Endothelial cell of umbilical vein (primary cell): ENCODE results near the gene CS. TPM values are rescaled to one million over a fixed set of nuclear protein-coding genes. Genes with fewer than 3 reads are reported as not detected.

Experiments
- BruUV-seq: library from RNA; stranded (reverse); fragments of 400-500 nt; replicated peaks from 2 replicates; lab custom pipeline; 2021; lab: Mats Ljungman, UMichigan
- CTCF ChIA-PET: fragments of 300-600, 350-600 bp; sonication (Branson Sonifier 250); formaldehyde crosslinking; loops from one replicate; lab custom pipeline; 2021; ENCODE audit warnings: antibody characterized with exemption, inconsistent platforms; lab: Charles Lee
- POLR2A ChIA-PET: fragments of 300-600, 350-600 bp; sonication (Branson Sonifier 250); formaldehyde crosslinking; loops from one replicate; lab custom pipeline; 2021; ENCODE audit warnings: antibody characterized with exemption, inconsistent platforms; lab: Charles Lee
- DNase-seq: peaks from one replicate; pipeline ENCODE4 v3.0.0-alpha.2; 2011; ENCODE audit warnings: low read depth, low spot score
- FAIRE-seq: peaks from 2 replicates; lab custom pipeline; 2011; peaks lifted over from hg19 to GRCh38; lab: Jason Lieb, UNC
- H2AFZ ChIP-seq: 2 replicates; pipeline ENCODE4 v1.6.0; 2012; ENCODE audit warnings: low read depth, low read length, control low read depth, inconsistent platforms
- H3K27ac ChIP-seq: 2 replicates; pipeline ENCODE4 v1.5.1; 2011; ENCODE audit warnings: low read depth, mild to moderate bottlenecking, control low read depth, low read length, moderate library complexity; ENCODE audit not compliant: insufficient read depth
- H3K27me3 ChIP-seq, 2 experiments: 2 replicates each; pipeline versions ENCODE4 v1.6.0 to v1.6.1; 2011; ENCODE audit warnings: low read length in 2 of 2, mixed read lengths in 1 of 2; ENCODE audit not compliant: control insufficient read depth in 2 of 2, insufficient read depth in 2 of 2
- H3K36me3 ChIP-seq, 2 experiments: 2 replicates in 1 of 2; 3 replicates in 1 of 2; pipeline ENCODE4 v1.5.1; 2011; ENCODE audit warnings: low read length in 2 of 2, mild to moderate bottlenecking in 1 of 2, moderate library complexity in 1 of 2; ENCODE audit not compliant: control insufficient read depth in 2 of 2, insufficient read depth in 2 of 2; ENCODE audit errors: extremely low read depth in 1 of 2
- H3K4me1 ChIP-seq: 3 replicates; pipeline ENCODE4 v1.5.1; 2011; ENCODE audit warnings: mild to moderate bottlenecking, low read length; ENCODE audit not compliant: control insufficient read depth, insufficient read depth; ENCODE audit errors: extremely low read depth
- H3K4me2 ChIP-seq: 2 replicates; pipeline ENCODE4 v1.6.1; 2011; ENCODE audit warnings: low read length, control low read depth, mixed read lengths; ENCODE audit not compliant: insufficient read depth
- H3K4me3 ChIP-seq, 3 experiments: fragments of 200-600 bp in 1 of 3; sonication (generic), shearing (Covaris generic) in 1 of 3; replicated peaks in 1 of 3; 2 replicates each; pipeline ENCODE4 v1.5.1; 2011 to 2016; ENCODE audit warnings: control low read depth in 3 of 3, low read length in 3 of 3, mild to moderate bottlenecking in 2 of 3, inconsistent platforms in 1 of 3, low read depth in 1 of 3, moderate library complexity in 1 of 3; ENCODE audit not compliant: insufficient read depth in 1 of 3
- H3K79me2 ChIP-seq: 2 replicates; pipeline ENCODE4 v1.6.0; 2012; ENCODE audit warnings: low read length, inconsistent platforms; ENCODE audit not compliant: control insufficient read depth, insufficient read depth
- H3K9ac ChIP-seq: replicated peaks from 2 replicates; pipeline ENCODE3; 2011; ENCODE audit warnings: low read length, control low read depth; ENCODE audit not compliant: insufficient read depth; ENCODE audit errors: extremely low read depth
- H3K9me1 ChIP-seq: replicated peaks from 3 replicates; pipeline ENCODE4 v1.6.0; 2011; ENCODE audit warnings: mild to moderate bottlenecking, low read length; ENCODE audit not compliant: control insufficient read depth, insufficient read depth; ENCODE audit errors: extremely low read depth
- H3K9me3 ChIP-seq: replicated peaks from 2 replicates; pipeline ENCODE4 v1.5.1; 2012; ENCODE audit warnings: low read length, inconsistent platforms; ENCODE audit not compliant: control insufficient read depth, insufficient read depth
- H4K20me1 ChIP-seq: replicated peaks from 2 replicates; pipeline ENCODE3; 2011; ENCODE audit warnings: mild to moderate bottlenecking, low read length; ENCODE audit not compliant: control insufficient read depth, insufficient read depth; ENCODE audit errors: extremely low read depth
- EZH2 ChIP-seq: IDR thresholded peaks from 2 replicates; pipeline ENCODE4 v1.6.1; 2012; ENCODE audit warnings: borderline replicate concordance, low read depth, mild to moderate bottlenecking, moderate library complexity, low read length, inconsistent platforms; ENCODE audit not compliant: severe bottlenecking
- GATA2 ChIP-seq: IDR thresholded peaks from 2 replicates; pipeline ENCODE4 v1.7.0; 2011; ENCODE audit warnings: low read depth, mild to moderate bottlenecking, moderate library complexity, mixed read lengths, low read length; ENCODE audit not compliant: insufficient read length, insufficient read depth
- JUN ChIP-seq: IDR thresholded peaks from 2 replicates; pipeline ENCODE4 v1.6.1; 2011; ENCODE audit warnings: borderline replicate concordance, low read depth; ENCODE audit not compliant: insufficient read length, insufficient read depth
- MYC ChIP-seq: IDR thresholded peaks from one replicate; pipeline ENCODE4 v1.6.1; 2011; ENCODE audit warnings: mild to moderate bottlenecking, low read depth, low read length
- POLR2A ChIP-seq: IDR thresholded peaks from 2 replicates; pipeline ENCODE4 v1.6.1; 2012; ENCODE audit warnings: low read depth, mild to moderate bottlenecking, control low read depth, low read length
- POLR2AphosphoS5 ChIP-seq: IDR thresholded peaks from 2 replicates; pipeline ENCODE4 v1.6.1; 2012; ENCODE audit warnings: low read depth, mild to moderate bottlenecking, control low read depth, low read length, moderate library complexity; ENCODE audit not compliant: insufficient read depth
- dilution Hi-C: fragments of 300-500 bp; cut with MboI; formaldehyde crosslinking; loops from one replicate; pipeline ENCODE4 v1.15.0; 2019; ENCODE audit warnings: low sequenced_read_pairs; ENCODE audit not compliant: extremely low pct_ligation_motif_present
- intact Hi-C: fragments of 100-400 bp; cut with micrococcal nuclease; formaldehyde crosslinking; loops from one replicate; pipeline ENCODE4 v1.10.0; 2022
- polyA plus RNA-seq, 4 experiments: library from polyadenylated mRNA; depleted of rRNA in 3 of 4; stranded (reverse) in 3 of 4; unstranded in 1 of 4; fragments of >200 nt; gene quantifications; 2 replicates each; pipeline versions ENCODE4 v1.2.1 to v1.2.3, GENCODE V29; 2011 to 2012; ENCODE audit warnings: missing spikeins in 1 of 4
- total RNA-seq: library from RNA; stranded (reverse); gene quantifications from 2 replicates; pipeline ENCODE4 v1.2.3, GENCODE V29; 2021
- TF ChIP-seq, protein P1 (sequence below), 2 donors: IDR thresholded peaks; 1 replicate in 1 of 2; 2 replicates in 1 of 2; pipeline ENCODE4 v1.5.1; 2011; ENCODE audit warnings: low read length in 2 of 2, mild to moderate bottlenecking in 2 of 2, moderate library complexity in 2 of 2, control low read depth in 1 of 2, inconsistent platforms in 1 of 2, low read depth in 1 of 2; ENCODE audit not compliant: insufficient read depth in 1 of 2; ENCODE audit errors: extremely low read depth in 1 of 2

CS gene
- total and polyA plus RNA-seq, 2 donors (not counting 3 experiments of a cell fraction or from before 2014, with no cell fraction given) = 129 to 312 TPM

DNA sequence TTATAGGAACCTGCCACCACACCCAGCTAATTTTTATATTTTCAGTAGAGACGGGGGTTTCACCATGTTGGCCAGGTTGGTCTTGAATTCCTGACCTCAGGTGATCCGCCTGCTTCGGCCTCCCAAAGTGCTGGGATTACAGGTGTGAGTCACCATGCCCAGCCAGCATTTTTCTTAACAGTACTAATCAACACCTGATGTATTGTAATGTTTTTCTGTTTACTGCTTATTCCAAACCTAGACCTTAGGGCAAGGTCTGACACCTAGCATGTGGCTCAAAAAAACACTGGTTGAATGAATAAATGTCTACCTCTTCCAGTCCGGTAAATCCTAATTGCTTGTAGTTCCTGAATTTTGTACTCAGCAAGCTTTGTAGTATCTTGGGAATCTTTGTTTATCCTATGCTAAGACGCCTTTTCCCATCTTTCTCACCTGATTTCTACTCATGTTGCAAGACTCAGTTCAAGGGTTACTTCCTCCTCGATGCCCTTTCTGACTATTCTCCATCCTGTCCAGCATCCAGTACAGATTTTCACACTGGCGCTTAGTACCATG, 30.9 kb upstream of the CS start:
- ChIA-PET POLR2A (no interaction called here), CTCF (no interaction called here)
- Histone ChIP-seq H3K4me1 (peaks cover 16% of the 10 kb centered on the region), H3K4me2 (no peak overlapping the region), H4K20me1 (no peaks in the 10 kb centered on the region), H3K4me3 (no peak overlapping the region), H3K79me2 (no peaks in the 10 kb centered on the region), H3K9me3 (no peaks in the 10 kb centered on the region), H2AFZ (no peak overlapping the region), H3K27ac (no peak overlapping the region), H3K36me3 (peaks cover 0 to 2% of the 10 kb centered on the region in 2 experiments), H3K9me1 (no peaks in the 10 kb centered on the region), H3K9ac (no peak overlapping the region), H3K27me3 (no peaks in the 10 kb centered on the region)
- dilution Hi-C loops (no loop called here), intact Hi-C loops (no loop called here)
- TF ChIP-seq GATA2 = no peak
- TF ChIP-seq POLR2A = no peak
- TF ChIP-seq POLR2AphosphoS5 = no peak
- no peak for TF ChIP-seq EZH2
- no peak for TF ChIP-seq JUN
- TF ChIP-seq, protein P1, sequence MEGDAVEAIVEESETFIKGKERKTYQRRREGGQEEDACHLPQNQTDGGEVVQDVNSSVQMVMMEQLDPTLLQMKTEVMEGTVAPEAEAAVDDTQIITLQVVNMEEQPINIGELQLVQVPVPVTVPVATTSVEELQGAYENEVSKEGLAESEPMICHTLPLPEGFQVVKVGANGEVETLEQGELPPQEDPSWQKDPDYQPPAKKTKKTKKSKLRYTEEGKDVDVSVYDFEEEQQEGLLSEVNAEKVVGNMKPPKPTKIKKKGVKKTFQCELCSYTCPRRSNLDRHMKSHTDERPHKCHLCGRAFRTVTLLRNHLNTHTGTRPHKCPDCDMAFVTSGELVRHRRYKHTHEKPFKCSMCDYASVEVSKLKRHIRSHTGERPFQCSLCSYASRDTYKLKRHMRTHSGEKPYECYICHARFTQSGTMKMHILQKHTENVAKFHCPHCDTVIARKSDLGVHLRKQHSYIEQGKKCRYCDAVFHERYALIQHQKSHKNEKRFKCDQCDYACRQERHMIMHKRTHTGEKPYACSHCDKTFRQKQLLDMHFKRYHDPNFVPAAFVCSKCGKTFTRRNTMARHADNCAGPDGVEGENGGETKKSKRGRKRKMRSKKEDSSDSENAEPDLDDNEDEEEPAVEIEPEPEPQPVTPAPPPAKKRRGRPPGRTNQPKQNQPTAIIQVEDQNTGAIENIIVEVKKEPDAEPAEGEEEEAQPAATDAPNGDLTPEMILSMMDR (IDR thresholded peaks at IDR 0.05; ENCODE audit: extremely low read depth in 1 of 2, insufficient read depth in 1 of 2, low read depth in 1 of 2, low read length in 2 of 2) = no peak
- no peak for TF ChIP-seq MYC
- no TSS peak for BruUV-seq
- FAIRE-seq (no peak), DNase-seq (no peak)
